ENCODE results near the gene PP2D1.
"Not testable (repeated sequence)": the region's sequence is repeated elsewhere in the genome, so short reads cannot be mapped to it uniquely, and the experiment has no call there.

The PP2D1 gene

DNA sequence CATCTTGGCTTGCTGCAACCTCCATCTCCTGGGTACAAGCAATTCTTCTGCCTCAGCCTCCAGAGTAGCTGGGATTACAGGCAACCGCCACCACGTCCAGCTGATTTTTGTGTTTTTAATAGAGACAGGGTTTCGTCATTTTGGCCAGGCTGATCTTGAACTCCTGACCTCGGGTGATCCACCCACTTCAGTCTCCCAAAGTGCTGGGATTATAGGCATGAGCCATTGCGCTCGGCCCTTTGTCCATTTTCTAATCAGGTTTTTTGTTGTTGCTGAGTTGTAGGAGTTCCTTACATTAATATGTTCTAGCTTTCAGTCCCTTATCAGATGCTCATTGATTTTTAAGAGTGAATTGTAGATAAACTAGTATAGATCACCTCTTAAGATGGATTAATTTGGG is 44.9 kb downstream of the PP2D1 start:
- DNase-seq: no peak

DNA sequence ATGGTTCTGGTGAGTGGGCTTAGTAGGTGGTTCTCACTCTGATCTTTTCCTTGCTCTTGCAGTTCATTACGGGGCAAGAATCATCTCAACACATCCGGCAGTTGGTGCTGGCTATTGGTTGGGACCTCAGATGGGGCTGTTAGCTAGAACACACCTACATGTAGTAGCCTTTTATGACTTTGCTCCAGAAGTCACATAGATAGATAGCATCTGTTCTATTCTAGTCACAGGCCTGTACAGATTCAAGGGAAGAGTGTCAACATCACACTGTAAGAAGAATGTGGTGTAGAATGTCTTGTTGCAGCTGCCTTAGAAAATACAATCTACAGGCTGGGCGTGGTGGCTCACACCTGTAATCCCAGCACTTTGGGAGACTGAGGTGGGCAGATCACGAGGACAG is 50.1 kb downstream of the PP2D1 start:
- DNase-seq: no peak

DNA sequence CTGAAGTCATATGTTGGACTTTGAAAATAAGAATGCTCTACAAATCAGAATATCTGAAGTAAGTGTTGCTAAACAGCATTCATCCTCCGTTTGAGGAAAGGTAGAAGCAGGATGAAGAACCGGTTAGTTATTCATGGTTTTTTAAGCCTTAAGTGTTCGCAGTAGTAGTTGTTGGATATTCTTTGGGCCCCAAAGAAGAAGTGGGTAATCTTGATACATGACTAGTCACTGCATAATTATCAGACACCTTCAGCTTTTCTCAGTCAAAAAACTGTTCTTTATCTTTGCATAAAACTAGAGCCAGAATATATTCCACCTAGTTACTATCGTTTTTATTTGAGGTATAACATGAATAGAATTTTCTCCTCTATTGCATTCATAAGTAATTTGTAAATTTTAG is 51.4 kb downstream of the PP2D1 start:
- DNase-seq: no peak

DNA sequence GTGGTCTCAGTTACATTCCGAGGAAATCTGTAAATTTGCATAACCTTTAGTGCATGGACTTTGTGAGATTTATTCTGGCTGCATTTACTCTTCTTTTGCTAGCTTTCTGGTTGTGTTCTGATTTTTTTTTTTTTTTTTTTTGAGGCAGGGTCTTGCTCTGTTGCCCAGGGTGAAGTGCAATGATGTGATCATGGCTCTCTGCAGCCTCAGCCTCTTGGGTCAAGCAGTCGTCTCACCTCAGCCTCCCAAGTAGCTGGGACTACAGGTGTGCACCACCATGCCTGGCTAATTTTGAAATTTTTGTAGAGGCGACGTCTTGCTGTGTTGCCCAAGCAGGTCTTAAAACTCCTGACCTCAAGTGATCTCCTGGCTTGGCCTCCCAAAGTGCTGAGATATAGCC is 52.6 kb downstream of the PP2D1 start:
- DNase-seq: no peak

DNA sequence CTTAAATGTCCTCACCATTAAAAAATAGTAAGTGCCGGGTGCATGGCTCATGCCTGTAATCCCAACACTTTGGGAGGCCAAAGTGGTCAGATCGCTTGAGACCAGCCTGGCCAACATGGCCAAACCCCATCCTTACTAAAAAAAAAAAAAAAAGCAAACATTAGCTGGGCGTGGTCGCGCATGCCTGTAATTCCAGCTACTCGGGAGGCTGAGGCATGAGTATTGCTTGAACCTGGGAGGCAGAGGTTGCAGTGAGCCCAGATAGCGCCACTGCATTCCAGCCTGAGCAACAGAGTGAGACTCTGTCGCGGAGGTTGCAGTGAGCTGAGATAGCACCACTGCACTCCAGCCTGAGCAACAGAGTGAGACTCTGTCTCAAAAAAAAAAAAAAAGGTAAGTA is 54.7 kb downstream of the PP2D1 start:
- DNase-seq: not testable (repeated sequence)

DNA sequence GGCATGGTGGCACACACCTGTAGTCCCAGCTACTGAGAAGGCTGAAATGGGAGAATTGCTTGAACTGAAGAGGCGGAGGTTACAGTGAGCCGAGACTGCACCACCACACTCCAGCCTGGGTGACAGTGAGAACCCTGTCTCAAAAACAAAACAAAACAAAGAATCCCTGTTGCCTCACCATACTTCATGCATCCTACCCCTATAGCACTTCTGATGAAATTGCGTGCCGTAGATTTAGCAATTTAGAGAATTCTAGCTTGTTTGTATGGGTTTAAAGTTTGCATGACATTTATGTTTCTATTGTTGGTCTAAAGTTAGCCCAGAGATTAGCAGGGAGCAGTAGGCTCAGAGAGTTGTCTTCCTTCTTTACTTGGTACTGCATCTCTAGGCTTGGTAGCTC is 57.4 kb downstream of the PP2D1 start:
- no peak for DNase-seq

DNA sequence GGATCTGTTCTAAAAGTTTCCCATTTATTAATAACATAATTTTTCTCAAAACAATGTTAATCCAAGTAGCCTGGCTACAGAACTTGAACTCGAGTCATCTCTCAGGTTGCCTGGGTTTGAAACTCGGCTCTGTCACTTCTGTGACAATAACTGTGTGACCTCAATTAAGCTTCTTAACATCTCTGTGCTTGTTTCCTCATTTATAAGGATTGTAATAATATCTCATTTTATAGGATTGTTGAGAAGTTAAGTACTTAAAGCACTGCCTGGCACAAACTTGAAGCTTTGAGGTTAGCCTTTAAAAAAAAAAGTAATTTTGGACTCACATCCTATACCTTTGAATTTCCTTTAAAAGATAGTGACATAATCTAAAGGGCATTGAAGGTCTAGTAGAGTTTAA is 61.7 kb downstream of the PP2D1 start:
- no peak for DNase-seq

DNA sequence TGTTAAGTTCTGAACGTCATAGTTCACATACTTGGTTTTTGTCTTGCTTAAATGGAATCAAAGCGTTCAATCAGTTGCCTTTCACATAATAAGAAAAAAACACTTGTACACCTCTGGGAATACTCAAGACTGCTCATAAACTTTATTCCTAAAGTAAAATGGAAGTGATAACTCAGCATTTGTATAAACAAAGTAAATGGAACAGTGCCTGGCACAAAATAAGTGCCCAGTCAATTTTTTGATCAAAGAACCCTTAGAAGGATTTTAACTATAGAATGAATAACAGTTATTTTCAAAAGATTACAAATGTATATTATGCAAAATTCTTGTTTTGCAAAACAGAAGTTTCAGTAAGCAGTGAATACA is 63.9 kb downstream of the PP2D1 start:
- DNase-seq: no peak

DNA sequence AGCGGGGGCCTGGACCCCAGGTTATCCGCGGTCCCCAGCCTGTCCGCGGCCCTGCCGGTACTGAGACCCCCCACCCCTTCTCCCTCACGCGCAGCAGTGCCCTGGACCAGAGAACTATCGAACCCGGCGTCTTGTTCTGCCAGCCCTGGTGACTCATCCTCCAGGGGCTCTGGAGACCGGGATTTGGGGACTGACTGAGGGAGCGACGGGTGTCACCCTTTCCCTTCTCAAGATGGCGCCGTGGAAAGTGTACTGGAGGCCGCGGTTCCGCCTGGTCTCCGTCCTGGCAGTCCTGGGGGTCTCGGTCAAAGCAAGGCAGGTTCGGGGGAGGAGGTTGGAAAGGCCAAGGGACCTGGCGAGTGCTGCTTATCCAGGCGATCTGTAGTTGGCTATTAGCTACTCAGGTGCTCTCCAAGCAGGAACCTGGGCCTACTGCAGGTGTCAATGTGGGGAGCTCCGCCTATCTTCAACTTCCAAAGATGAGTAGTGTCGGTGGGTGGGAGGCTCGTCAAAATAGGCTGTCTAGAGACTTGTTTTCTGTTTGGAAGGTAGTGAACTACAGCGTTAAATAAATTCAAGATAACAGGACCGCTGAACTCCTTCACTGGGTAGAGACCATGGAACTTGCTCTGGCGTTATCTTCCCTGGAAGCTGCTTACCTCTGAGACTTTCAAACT is 64.4 kb downstream of the PP2D1 start:
- peak; percentile 45 to 56 for DNase-seq

DNA sequence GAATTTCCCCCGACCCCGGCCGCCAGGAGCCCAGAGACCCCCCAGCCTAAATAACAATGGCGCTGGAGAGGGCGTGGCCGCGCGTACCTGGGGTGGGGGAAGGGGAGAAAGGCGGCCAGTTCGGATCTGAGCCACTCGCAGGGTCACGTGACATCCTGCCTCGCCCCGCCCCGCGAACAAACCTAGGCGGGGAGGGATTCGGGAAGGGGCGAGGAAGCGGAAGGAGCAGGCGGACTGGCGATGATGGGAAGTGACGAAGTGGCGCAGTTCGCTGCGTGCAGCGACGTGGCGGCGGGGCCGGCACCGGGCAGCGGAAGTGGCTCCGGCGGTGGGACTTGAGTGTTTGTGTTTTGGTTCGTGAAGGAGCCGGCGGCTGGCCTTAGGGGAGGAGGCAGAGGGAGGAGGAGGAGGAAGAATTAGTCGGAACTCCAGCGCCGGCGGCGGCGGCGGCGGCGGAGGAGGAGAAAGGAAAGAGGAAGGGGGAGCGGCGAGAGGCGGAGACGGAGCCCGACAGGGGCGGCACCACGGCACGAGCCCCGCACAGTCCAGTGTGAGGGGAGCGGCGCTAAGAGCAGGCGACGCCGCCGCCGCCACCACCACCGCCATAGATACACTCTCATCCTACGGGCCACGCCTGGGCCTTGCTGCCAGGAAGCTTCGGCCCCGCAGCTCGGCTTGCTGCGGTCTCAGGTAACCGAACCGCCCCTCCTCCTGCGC is 65.1 kb downstream of the PP2D1 start, which contains the start of gene RAB5A:
RAB5A (plus strand) TSS at position 266 of the 717 bp plus-strand sequence. CDS start 3,802 bp downstream, outside the sequence.
- peak; percentile 96 to 97 for DNase-seq

DNA sequence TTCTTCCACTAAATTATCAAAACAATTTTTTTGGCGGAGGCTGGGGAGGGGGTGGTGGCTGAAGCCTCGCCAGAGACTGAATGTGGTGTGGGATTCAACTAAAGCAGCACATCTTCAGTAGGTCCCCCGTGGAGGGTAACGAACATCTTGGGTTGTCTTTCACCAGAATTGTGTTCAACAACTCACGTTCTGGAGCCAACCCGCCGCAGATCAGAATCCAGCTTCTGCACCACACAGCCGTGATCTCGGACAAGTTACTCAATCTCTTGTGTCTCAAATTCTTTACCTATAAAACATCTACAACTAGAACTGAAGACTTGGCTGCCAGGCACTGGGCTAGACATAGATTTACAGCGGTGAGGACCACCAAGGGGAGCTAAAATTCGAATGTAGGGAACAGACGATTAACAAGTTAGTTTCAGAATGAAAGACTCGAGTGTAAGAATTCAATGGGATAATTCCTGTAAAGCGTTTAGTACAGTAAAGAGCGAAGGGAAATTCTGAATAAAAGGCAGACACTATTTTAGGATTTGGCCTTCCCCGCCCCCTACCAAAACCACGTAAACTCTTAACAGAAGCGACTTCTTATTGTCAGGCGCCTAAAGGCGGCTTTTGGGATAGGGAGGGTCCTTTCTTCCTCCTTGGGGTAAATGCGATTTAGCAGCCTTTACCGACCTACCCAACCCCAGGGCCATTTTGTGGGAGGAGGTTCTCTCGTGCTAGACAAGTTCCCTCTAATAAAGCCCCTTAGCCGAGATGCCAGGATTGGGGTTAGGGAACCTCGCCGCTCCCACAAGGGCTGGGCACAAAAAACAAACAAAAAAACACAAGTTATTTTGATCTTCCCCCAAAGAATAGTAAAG is 65.9 kb downstream of the PP2D1 start:
- peak in 1 of 2 donors; percentile 8 for DNase-seq

DNA sequence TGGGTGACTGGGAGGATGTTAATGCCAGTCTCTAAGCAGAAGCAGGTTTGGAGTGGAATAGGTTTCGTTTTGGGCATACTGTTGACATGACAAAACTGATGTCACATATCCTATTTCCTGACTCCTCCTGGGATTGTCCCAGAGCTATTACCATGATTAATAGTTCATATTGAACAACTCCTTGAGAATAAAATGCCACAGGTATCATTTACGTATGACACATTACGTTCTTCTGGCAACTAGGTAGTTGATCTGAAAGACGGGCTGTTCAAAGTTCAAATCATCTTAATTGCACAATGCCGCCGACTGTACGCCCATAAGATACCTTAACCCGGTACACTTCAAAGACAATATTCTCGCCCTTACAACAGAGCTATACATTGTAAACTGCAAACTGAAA is 66.5 kb downstream of the PP2D1 start:
- no peak for DNase-seq

DNA sequence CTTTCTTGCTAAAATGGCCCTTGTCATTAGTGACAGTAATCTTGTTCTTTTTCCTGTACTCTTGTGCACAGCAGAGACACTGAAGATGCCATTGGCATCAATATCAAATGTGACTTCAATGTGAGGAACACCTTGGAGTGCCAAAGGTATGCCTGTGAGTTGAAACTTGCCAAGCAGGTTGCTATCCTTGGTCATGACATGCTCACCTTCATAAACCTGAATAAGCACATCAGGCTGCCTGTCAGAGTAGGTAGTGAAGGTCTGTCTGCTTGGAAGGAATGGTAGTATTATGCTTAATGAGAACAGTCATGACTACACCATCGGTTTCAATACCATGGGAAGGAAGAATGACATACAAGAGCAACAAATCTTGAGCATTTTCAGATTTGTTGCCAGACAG is 71.4 kb downstream of the PP2D1 start:
- no peak for DNase-seq

DNA sequence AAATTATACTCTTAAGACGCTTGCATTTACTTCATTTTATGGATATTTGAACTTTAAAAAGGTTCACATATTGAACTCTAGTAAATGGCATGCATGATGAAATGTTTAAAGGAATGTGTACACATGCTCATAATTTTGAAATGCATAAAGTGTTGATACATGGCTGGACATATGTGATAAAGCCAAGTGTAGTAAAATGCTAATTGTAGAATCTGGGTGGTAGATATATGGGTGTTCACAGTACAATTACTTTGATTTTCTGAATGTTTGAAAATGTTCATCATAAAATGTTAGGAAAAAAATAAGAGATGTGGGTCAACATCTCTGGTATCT is 73.8 kb downstream of the PP2D1 start:
- DNase-seq: no peak

DNA sequence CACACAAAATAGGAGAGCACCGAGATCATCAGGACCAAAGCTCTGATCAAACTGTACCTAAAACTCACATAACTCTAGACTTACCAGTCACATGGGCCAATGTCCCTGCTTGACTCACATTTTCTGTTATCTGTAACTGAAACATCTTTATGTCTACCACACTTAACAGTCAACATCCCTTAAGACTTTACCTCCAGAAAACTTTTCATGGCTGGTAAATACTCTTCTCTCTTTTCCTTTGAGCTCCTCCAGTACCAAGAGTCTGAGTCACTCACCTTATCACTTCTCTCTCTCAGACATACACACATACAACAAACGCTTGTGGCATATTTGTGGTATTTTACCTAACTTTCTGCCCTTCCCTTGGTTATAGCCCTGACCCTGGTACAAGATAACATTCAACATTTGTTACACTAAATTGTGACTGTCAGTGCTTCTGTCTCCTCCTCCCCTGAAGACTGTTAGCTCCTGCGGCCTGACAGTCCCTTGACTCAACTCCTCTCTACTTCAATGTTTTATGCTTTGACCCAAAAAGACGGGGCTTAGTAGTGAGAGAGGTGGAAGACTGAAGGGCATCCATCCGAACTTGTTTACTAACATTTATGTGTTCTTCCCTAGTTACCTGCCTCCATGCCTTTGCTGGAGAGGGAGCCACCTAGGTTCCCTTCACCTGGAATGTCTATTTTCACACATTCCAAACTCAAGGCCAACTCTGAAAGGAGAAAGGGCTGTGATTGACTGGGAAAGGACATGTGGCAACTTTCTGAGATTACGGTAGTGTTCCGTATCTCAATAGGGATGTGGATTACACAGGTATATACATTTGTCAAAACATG is 74.4 kb downstream of the PP2D1 start:
- DNase-seq: no peak

Measured in activated CD4-positive, alpha-beta T cell treated with anti-CD3 and anti-CD28 coated beads for 4 hours (primary cell).